DMS153 treated with DMSO at 0.1 percent for 48 hours (cell line): ENCODE measurements around the gene CACNA1C.
"Not testable (repeated sequence)": the region's sequence is repeated elsewhere in the genome, so short reads cannot be mapped to it uniquely, and the experiment has no call there.

Experiments
- DNase-seq: peaks from one replicate; lab custom pipeline; 2025; ENCODE audit not compliant: unreplicated experiment; lab: John Stamatoyannopoulos, UW

The CACNA1C gene

GRCh38 chr12:2692080-2692479 is 639.3 kb downstream of the CACNA1C start:
- DNase-seq = no peak

GRCh38 chr12:2693244-2693860 is 640.6 kb downstream of the CACNA1C start:
- DNase-seq = no peak

GRCh38 chr12:2693980-2694610 is 641.3 kb downstream of the CACNA1C start:
- DNase-seq = no peak

- no peak for DNase-seq
Measured at GRCh38 chr12:2696136-2696535, 643.3 kb downstream of the CACNA1C start.

- no peak for DNase-seq
Measured at GRCh38 chr12:2697057-2697800, 644.4 kb downstream of the CACNA1C start.

GRCh38 chr12:2698566-2698965 is 645.8 kb downstream of the CACNA1C start:
- no peak for DNase-seq

- no peak for DNase-seq
Measured at GRCh38 chr12:2710701-2711100, 657.9 kb downstream of the CACNA1C start.

GRCh38 chr12:2719392-2719791 is 666.6 kb downstream of the CACNA1C start:
- no peak for DNase-seq

GRCh38 chr12:2722806-2723205 is 670.0 kb downstream of the CACNA1C start:
- DNase-seq = no peak

GRCh38 chr12:2732290-2732689 is 679.5 kb downstream of the CACNA1C start:
- DNase-seq = no peak

GRCh38 chr12:2733493-2734355 is 680.9 kb downstream of the CACNA1C start:
- no peak for DNase-seq

GRCh38 chr12:2735432-2735831 is 682.6 kb downstream of the CACNA1C start:
- no peak for DNase-seq

- DNase-seq = no peak
Measured at GRCh38 chr12:2737656-2738241, 685.0 kb downstream of the CACNA1C start.

GRCh38 chr12:2739069-2739468 is 686.3 kb downstream of the CACNA1C start:
- DNase-seq = no peak

GRCh38 chr12:2739832-2740641 is 687.2 kb downstream of the CACNA1C start:
- peak; percentile 15 for DNase-seq

GRCh38 chr12:2742037-2742436 is 689.2 kb downstream of the CACNA1C start:
- DNase-seq = not testable (repeated sequence)

- no peak for DNase-seq
Measured at GRCh38 chr12:2743478-2743877, 690.7 kb downstream of the CACNA1C start.

GRCh38 chr12:2745655-2746054 is 692.9 kb downstream of the CACNA1C start:
- DNase-seq = no peak
